HG03575 (cell line): ENCODE measurements around the gene ARHGAP26.
"Not testable (repeated sequence)": the region's sequence is repeated elsewhere in the genome, so short reads cannot be mapped to it uniquely, and the experiment has no call there.

Source experiments
- ATAC-seq: cut with Tn5 transposase; IDR thresholded peaks from one replicate; pipeline ENCODE4 v1.9.1; 2021; ENCODE audit not compliant: unreplicated experiment, insufficient number of reproducible peaks, low FRiP score; ENCODE audit errors: extremely low read depth

ARHGAP26 gene

GRCh38 chr5:142931896-142932686, 161.9 kb downstream of the ARHGAP26 start:
- no peak for ATAC-seq

GRCh38 chr5:142934051-142934762, 164.0 kb downstream of the ARHGAP26 start:
- no peak for ATAC-seq

DNA sequence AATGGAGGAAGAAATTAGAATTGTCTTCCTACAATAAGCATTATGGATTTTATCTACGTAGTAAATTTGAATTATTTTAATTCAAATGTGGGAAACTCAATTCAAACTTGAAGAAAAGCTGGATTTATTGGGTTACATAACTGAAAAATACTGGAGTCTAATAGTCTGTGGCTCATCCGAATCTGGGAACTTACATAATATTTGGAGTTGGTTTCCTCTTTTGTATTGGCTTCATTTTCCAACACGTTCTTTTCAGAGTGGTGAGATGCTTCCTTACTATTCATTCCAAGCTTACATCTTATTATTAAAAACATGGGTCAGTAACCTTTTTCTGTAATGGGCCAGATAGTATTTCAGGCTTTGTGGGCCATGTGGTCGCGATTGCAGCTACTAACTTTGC, 164.8 kb downstream of the ARHGAP26 start:
- ATAC-seq: no peak

GRCh38 chr5:142937374-142937773, 167.2 kb downstream of the ARHGAP26 start:
- ATAC-seq: no peak

DNA sequence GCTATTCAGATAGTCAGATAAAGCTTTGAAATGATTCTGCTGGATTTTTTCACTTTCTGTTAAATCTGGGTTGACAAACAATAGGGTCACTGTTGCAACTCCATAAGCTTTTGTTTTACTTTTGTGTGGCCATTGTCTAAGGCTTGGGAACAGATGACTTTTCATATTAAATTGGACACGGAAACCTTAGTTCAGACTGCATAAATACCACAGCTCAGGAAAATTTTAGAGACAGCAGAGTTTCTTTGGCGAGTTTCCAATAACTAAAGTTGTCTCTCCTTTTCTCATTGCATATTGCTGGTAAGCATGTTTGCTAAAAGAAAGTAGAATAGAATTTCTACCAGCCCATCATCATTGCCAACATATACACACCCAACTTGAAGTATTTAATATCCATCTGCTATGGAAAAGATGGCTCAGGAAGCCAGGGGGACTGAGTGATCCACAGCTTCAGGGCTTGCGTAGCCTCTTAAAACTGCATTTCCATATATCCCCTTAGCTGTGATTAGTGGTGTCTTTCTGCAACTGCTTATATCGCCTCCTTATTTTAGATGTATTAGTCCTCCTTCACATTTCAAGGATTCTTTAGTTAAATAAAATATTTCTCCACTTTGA, 168.2 kb downstream of the ARHGAP26 start:
- ATAC-seq: no peak

- ATAC-seq: no peak
These were observed 168.8 kb downstream of the ARHGAP26 start for GRCh38 chr5:142939006-142939405.

GRCh38 chr5:142939884-142940283, 169.7 kb downstream of the ARHGAP26 start:
- no peak for ATAC-seq

DNA sequence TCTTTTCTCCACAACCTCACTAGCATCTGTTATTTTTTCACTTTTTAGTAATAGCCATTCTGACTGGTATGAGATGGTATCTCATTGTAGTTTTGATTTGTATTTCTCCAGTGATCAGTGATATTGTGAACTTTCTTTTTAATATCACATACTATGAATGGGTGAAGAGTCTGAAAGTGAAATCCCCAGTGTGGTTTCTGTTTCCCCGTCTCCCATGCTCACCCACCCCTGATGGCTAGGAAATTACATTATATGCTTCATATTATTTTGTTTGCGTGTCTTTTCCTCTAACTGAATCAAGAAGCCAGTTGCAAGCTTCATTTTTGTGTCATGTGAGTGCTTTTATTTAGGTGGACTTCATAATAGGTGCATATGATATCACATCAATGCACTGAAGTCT, 171.1 kb downstream of the ARHGAP26 start:
- no peak for ATAC-seq

DNA sequence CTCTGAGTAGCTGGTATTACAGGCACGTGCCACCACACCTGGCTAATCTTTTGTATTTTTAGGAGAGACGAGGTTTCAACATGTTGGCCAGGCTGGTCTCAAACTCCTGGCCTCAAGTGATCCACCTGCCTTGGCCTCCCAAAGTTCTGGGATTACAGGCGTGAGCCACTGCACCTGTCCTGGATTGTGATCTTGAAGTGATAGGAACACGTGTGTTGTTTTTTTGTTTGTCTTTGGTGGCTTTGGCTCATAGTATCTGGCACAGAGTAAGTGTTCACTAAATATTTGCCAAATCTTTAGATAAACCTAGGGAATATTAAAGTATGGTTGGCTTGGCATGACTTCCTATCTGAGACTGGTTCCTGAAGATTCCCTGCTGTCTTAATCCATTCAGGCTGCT, 172.7 kb downstream of the ARHGAP26 start:
- ATAC-seq: no peak

DNA sequence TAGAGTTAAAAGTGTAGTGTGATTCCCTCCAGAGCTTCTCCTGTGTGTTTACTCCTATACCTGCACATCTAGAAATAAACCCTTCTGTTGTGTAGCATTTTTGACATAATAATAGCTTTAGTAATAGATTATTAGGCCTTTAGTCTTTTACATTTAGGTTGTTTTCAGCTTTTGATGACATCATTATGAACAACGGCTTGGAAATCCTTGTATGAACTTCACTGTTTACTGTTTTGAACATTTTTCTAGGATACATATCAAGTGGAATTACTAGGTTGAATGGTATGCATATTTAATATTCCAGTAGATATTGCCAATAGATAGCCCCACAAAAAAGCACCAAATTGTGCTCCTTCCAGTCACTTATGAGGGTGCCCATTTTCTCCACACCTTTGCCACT, 174.0 kb downstream of the ARHGAP26 start:
- ATAC-seq: no peak

- no peak for ATAC-seq
These were observed 175.1 kb downstream of the ARHGAP26 start for GRCh38 chr5:142945321-142945720.

GRCh38 chr5:142945845-142946244, 175.7 kb downstream of the ARHGAP26 start:
- no peak for ATAC-seq

GRCh38 chr5:142946547-142947426, 176.6 kb downstream of the ARHGAP26 start:
- no peak for ATAC-seq

- no peak for ATAC-seq
These were observed 177.2 kb downstream of the ARHGAP26 start for GRCh38 chr5:142947427-142947709.

- no peak for ATAC-seq
These were observed 182.1 kb downstream of the ARHGAP26 start for GRCh38 chr5:142952229-142952628.

DNA sequence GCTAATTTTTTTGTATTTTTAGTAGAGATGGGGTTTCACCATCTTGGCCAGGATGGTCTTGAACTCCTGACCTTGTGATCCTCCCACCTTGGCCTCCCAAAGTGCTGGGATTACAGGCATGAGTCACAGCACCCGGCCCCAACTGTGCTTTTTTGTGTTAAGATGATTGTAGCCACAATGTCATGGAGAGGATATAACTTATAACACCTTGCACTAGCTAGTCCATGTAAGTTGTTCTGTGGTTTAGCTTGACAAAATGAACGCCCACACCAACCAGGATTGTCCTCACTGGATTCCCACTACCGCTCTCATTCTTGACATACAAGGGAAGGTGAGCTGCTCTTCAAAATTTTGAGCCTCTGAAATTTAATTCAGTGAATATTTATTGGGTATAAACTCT, 182.7 kb downstream of the ARHGAP26 start:
- ATAC-seq: not testable (repeated sequence)

GRCh38 chr5:142954455-142954854, 184.3 kb downstream of the ARHGAP26 start:
- no peak for ATAC-seq

DNA sequence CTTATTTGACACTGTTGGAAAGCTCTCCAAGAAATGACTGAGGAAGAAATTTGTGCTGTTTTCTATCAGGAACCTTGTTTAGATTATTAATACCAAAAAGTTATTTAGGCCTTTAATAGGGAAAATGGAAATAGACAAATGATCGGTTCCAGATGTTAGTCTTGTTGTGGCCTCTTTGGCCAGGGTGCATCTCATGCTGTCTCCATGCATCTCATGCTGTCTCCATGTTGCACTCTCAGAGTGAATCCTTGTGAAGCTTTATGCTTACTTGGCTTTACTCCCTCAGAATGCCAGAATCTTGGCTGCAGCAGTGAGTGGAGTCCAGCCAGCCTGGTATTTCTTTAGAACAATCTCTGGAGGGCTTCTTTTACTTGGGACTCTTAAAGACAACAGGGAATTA, 185.5 kb downstream of the ARHGAP26 start:
- ATAC-seq: no peak

DNA sequence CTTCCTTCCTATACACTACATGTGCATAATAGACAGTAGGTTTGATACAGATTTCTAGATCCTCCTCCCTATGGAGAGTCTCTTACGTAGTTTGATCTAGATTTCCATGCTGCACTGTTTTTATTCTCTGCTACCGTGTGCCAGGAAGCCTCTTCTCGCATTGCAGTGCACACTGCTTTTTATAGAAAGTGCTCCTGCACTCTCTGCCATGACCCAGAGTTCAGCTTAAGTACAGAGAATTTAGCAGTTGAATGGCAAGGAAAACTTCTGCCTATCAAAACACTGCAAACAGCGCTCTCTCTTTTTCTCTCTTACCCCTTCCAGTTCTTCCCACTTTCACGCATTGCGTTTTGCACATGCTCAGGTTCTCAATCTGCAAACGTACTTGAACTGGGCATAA, 187.4 kb downstream of the ARHGAP26 start:
- no peak for ATAC-seq
